GM18909 (cell line): ENCODE data around the gene SLC6A9.

Source experiments
- ATAC-seq: cut with Tn5 transposase; IDR thresholded peaks from one replicate; pipeline ENCODE4 v1.9.1; 2021; ENCODE audit warnings: mild to moderate bottlenecking; ENCODE audit not compliant: unreplicated experiment, poor library complexity

The SLC6A9 gene

GRCh38 chr1:44030605-44031251 lies 534 bp downstream of the SLC6A9 start:
- peak; percentile 25 for ATAC-seq

- ATAC-seq = peak; percentile 87
Observed at GRCh38 chr1:44029911-44030604, 1.2 kb downstream of the SLC6A9 start.

- ATAC-seq = no peak
Observed at GRCh38 chr1:44029260-44029910, 1.9 kb downstream of the SLC6A9 start.

GRCh38 chr1:44027320-44027719 lies 3.9 kb downstream of the SLC6A9 start:
- no peak for ATAC-seq

GRCh38 chr1:44025816-44026215 lies 5.4 kb downstream of the SLC6A9 start:
- no peak for ATAC-seq

- ATAC-seq = no peak
Observed at GRCh38 chr1:44024903-44025525, 6.2 kb downstream of the SLC6A9 start.

- ATAC-seq = no peak
Observed at GRCh38 chr1:44024031-44024902, 7.0 kb downstream of the SLC6A9 start.

- ATAC-seq = no peak
Observed at GRCh38 chr1:44021581-44022321, 9.5 kb downstream of the SLC6A9 start.

GRCh38 chr1:44021156-44021555 lies 10.1 kb downstream of the SLC6A9 start:
- no peak for ATAC-seq

- no peak for ATAC-seq
Observed at GRCh38 chr1:44020464-44020863, 10.8 kb downstream of the SLC6A9 start.

- ATAC-seq = no peak
Observed at GRCh38 chr1:44019466-44019948, 11.8 kb downstream of the SLC6A9 start.

- no peak for ATAC-seq
Observed at GRCh38 chr1:44016890-44017400, 14.3 kb downstream of the SLC6A9 start.

- no peak for ATAC-seq
Observed at GRCh38 chr1:44016041-44016889, 15.0 kb downstream of the SLC6A9 start.

GRCh38 chr1:44015206-44015605 lies 16.1 kb downstream of the SLC6A9 start:
- ATAC-seq = no peak

- ATAC-seq = no peak
Observed at GRCh38 chr1:44014365-44015104, 16.7 kb downstream of the SLC6A9 start.

- no peak for ATAC-seq
Observed at GRCh38 chr1:44013949-44014348, 17.3 kb downstream of the SLC6A9 start.

GRCh38 chr1:44012941-44013609 lies 18.2 kb downstream of the SLC6A9 start:
- ATAC-seq = no peak
